Inferior parietal cortex (tissue), 1 donor: ENCODE data around the gene UBC.
A peak's percentile ranks its signal among the peaks of the same experiment; 100 is the strongest.
"Not testable (repeated sequence)": the region's sequence is repeated elsewhere in the genome, so short reads cannot be mapped to it uniquely, and the experiment has no call there.

Experiments
- DNase-seq: peaks from one replicate; pipeline ENCODE4 v3.0.0-alpha.2; 2016; ENCODE audit errors: extremely low spot score

The UBC gene

DNA sequence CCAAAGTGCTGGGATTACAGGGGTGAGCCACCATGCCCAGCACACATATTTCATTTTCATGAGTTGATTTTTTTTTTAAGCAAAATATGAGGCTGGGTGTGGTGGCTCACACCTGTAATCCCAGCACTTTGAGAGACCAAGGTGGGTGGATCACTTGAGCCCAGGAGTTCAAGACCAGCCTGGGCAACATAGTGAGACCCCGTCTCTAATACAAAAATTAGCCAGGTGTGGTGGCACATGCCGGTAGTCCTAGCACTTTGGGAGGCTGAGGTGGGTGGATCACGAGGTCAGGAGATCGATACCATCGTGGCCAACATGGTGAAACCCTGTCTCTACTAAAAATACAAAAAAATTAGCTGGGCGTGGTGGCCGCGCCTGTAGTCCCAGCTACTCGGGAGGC, 17.1 kb upstream of the UBC start:
- not testable (repeated sequence) for DNase-seq

DNA sequence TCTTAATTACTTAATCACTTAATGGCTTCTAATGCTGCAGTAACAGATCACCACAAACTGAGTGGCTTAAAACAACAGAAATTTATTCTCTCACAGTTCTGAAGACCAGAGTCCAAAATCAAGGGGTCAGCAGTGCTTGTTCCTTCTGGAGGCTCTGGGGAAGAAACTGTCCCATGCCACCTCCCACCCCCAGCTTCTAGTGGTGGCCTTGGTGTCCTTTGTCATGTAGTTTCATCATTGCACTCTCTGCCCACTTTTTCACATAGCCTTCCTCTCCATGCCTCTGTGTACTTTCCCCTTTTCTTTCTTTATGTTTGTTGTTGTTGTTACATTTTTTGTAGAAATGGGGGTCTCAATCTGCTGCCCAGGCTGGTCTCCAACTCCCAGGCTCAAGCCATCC, 16.1 kb upstream of the UBC start:
- DNase-seq = no peak

DNA sequence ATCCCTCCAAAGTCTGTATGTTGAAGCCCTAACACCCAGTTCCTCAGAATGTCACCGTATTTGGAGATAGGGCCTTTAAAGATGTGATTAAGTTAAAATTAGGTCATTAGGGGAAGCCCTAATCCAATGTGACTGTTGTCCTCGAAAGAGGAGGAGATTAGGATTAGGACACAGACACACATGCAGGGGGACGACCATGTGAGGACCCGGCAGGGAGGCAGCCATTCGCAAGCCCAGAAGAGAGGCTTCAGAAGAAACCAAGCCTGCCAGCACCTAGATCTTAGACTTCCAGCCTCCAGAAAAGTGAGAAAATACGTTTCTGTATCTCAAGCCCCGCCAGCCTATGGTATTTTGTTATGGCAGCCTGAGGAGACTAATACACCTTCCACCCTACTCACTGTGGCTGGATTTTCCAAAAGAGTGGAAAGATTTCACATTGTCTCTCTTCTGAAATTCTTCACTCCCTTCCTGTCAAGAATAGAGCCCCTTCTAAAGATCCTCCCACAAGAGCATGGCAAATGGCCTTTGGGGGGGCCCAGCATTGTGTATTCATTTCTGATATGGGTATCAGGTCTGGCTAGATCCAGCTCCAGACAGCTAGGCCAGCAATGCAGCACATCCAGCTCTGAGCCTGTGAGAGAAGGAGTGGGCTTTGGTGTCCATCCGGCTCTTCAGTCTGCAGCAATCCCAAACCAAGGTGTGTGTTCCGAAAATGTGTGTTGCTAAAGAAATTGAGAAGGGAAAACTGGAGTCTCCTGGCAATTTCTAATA, 15.4 kb upstream of the UBC start:
- no peak for DNase-seq

DNA sequence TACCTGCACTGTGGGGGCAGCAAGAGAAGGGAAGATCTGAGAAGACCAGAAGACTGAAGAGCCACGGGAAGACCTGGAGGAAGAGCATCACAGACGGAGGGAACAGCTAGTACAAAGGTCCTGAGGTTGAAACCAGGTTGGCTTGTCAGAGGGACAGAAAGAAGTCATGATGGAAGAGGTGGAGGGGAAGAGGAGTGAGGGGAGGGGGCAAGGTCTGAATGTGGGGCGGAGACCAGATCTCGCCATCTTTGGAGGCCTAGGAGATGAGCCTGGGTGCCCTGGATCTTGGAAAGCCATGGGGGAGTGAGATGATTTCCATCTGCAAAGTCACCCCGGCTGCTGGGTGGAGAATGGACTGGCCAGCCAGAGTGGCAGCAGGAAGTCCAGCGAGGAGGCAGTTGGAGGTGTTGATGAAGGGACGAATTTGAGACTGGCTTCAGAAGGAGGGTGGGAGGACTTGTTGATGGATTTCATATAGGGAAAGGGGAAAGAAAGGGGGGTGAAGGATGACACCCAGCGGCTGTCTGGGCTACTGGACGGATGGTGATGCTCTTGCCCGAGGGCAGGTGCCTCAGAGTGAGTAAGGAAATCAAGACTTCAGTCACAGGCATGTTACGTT, 14.6 kb upstream of the UBC start:
- no peak for DNase-seq

DNA sequence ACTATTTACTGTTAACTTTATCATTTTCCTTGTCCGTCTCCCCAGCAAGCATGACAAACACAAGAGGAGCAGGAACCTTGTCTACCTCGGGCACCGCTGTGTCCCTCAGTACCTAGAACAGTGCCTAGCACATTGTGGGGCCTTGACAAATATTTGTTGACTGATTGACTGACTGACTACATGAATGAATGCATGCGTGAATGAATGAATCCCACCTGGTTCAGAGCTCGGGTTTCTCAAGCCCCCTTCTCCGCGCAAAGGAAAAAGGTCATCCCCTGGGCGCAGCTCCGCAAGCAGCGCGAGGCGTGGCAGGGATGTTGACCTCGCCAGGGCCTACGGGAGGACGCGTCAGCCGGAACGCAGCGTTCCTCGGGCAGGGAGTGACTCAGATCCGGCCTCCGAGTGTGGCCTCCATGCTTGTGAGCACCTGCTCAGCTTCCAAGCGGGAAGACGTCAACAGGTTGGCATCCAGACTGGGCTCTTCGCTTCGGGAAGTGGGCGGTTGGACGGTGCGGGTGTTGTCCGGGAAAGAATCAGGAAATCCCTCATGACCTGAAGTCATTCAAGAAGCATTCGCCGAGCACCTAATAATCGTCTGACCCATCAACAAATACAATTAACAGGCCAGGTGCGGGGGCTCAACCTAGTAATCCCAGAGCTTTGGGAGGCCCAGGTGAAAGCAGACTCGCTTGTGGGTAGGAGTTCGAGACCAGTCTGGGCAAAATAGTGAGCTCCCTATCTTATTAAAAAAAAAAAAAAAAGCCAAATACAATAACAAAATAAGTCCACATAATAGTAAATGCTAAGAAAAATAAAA, 13.9 kb upstream of the UBC start:
- DNase-seq = no peak

DNA sequence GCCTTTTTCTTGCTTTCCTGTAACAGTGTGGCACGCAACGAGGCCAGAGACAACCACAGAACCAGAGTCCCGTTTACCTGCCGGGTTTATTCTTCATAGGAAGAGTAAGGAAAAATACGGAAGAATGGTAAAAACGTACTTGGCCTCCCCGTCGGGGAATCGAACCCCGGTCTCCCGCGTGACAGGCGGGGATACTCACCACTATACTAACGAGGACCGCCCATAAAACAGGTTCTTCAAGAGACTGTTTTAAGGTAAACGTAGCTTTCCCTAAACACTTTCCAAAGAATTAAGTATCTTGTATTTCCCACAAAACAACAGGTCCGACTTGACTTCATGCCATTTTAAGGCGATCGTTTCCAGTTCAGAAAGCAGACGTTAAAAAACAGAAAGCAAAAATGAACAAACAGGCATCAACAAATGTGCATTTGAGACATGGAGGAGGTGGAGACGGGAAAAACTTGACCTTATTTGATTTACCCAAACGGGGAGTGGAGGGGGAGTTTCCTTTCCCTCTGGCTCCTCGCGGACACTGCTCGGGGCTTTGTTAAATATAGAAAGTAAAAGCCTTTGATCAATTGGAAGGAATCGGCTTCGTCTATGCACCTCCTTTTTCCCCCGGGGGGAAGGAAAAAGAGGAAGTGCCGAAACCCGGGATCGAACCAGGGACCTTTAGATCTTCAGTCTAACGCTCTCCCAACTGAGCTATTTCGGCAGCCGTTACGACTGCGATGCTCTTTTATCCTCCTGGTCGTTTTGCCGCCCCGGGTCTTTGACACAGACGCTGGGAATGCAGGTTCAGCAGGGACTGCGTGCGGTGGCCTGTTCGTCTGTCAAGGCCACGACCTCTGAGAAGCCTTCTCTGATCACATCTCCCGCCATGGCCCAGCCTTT, 13.0 kb upstream of the UBC start:
- DNase-seq = peak; percentile 97

DNA sequence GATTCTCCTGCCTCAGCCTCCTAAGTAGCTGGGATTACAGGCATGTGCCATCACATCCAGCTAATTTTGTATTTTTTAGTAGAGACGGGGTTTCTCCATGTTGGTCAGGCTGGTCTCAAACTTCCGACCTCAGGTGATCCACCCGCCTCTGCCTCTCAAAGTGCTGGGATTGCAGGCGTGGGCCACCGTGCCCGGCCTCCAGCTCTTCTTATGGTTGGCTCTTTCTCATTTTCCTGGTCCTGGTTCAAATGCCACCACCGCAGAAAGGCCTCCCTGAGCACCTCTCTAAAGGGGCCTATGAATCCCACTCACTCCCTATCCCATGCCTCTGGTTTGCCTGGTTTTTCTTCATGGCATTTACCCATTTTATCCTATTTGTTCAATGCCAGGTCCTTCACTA, 11.3 kb upstream of the UBC start:
- DNase-seq = not testable (repeated sequence)

DNA sequence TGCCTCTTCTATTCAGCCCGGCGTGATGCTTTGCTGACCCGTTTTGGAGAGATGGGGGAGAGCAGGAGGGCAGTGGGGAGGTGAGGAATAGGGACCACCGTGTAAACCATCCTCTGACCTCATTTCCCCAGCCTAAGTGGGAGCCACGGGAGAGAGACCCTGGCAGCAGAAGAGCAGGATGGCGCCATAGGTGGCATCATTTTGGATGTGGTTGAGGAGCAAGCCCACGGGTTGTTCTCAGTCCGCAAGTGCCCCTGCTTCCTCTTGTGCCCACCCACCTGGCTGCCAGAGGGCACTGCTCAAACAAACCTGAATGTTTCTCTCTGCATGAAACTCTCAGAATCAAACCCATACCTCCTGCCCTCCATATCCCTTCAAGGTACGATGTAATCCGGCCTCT, 10.7 kb upstream of the UBC start:
- DNase-seq = no peak

DNA sequence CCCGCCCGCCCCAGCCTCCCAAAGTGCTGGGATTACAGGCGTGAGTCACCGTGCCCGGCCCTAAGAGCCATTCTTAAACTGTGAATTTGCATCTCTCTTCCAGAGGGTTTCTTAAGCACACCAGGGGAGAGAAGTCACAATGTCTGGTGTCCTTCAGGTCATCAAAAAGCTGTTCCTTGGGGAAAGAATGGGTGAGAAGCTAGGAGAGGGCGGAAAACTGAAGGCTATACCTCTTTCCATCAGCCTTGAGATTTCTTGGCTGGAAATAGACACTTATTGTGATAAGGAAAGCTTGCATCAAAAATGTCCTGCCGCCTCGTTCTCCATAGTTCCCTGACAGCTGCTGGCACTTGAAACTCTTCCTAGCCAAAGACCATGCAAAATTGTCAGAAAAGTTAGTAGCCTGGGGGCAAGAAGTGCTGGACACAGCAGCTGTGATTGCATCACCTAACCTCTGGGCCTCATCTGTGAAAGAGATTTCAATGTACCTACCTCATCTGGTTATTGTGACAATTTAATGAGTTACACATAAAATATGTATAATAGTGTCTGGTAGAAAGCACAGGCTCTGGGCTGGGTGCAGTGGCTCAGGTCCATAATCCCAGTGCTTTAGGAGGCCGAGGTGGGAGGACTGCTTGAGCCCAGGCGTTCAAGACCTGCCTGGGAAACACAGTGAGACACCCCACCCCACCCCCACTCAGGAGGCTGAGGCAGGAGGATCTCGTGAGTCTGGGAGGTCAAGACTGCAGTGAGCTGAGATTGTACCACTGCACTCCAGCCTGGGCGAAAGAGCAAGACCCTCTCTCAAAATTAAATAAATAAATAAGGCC, 9.7 kb upstream of the UBC start:
- DNase-seq = no peak

DNA sequence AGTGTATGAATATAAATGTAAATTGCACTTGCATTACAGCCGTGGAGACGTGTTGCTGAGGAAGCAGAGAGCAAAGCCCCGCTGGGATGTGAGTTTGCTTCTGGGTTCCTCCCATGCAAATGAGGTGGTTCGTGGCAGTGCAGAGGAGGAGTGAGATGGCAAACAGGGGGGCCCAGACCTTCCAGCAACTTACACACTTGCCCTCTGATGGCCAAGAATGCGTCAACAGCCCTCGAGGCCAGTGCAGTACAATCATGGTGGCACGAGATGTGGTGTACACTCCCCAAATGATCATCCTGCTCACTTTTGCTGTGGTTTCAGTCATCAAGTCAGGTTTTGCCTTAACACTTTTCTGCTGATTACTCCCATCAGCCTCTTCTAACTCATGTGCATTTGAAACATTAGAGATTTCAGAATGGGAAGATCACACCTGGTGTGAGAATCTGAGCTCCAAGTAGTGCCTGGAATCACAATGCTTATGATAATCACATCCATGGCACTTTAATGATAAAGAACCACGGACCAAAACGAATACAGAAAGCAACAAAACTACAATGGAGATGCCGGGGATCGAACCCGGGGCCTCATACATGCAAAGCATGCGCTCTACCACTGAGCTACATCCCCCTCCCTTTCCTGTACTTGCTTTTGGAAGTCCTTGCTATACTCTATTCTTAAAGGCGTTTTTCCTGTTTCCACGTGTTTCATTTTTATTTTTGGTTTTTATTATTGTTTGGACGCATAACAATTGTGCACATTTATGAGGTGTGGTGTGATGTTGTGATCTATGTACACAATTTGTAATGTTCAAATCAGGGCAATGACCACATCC, 7.0 kb upstream of the UBC start:
- peak; percentile 84 for DNase-seq

DNA sequence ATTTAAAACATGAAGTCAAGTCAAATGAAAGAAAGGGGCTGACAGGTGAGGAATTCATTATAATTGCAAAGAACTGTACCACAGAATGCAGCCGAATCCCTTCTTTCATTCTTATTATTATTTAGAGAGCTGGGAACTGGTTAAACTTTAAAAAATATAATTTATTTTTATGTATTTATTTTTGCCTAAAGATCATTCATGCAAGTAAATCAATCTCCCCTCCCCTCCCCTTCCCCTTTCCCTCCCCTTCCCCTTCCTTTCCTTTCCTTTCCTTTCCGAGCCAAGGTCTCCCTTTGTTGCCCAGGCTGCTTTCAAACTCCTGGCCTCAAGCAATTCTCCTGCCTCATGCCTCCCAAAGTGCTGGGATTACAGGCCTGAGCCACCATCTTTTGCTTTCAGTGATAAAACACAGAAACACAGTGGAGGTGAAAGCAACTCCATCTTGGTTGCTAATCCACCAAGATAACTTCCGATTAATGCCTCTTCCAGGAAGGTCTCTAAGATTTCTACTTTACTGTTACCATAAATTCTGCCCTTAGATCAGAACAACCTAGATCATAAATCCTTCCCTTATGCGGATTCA, 6.0 kb upstream of the UBC start:
- DNase-seq = no peak

DNA sequence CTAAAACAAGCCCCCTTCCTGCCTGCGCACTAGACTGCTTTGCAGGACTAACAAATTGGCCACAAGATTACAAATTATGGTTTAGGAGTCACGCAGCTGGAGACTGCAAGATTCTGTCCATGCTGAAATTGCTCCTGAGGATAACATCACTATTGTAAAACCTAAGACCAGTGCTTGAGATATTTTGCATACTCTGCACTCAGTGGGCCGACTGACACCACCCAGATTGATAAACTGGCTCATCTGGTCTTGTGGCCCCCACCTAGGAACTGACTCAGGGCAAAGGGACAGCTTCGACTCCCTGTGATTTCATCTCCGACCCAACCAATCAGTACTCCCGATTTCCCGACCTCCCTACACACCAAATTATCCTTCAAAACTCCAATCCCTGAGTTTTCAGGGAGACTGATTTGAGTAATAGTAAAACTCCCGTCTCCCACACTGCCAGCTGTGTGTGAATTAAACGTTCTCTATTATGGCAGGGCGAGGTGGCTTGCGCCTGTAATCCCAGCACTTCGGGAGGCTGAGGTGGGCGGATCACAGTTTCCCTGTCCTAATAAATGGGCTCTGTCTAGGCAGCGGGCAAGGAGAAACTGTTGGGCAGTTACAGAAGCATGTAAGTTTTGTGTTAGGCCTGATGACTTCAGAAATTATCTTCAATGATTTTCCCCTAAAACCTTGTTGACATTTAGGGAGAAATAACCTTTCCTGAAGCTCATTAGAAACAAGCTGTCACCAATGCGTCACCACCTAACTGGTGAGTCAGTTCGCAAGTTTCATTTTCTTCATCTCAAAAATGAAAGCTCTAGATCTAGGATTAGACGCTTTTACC, 5.3 kb upstream of the UBC start:
- no peak for DNase-seq

DNA sequence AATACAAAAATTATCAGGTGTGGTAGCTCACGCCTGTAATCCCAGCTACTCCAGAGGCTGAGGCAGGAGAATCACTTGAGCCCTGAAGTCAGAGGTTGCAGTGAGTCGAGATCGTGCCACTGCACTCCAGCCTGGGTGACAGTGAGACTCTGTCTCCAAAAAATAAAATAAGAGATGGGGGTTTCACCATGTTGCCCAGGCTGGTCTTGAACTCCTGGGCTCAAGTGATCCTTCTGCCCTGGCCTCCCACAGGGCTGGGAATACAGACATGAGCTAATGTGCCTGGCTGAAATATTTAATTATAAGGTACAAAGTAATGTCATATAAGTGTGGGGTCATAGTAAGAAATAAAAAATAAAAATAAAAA, 4.2 kb upstream of the UBC start:
- DNase-seq = not testable (repeated sequence)

DNA sequence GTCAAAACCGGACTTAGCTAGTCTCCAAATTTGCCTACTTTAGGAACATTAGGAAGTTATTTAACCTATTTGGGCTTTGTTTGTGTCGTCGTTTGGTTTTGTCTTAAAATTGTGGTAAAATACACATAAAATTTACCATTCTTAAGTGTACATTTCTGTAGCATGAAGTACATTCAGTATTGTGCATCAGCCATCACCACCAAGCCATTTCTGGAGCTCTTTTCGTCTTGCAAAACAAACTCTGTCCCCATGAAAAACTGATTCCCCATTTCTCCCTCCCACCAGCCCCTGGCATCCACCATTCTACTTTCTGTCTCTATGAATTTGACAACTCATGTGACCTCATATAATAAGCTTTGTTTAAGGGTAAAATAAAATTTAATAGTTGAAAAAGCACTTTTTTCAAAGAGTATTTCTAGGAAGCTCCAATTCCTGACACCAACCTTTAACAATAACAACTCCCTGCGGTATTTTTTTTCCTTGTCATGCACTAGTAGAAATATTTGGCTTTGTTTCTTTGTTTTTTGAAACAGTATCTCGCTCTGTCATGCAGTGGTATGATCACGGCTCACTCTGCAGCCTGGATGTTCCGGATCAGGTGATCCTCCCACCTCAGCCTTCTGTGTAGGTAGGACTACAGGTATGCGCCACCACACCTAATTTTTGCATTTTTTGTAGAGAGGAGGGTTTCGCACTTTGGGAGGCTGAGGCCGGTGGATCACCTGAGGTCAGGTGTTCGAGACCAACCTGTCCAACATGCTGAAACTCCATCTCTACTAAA, 3.6 kb upstream of the UBC start:
- DNase-seq = no peak

DNA sequence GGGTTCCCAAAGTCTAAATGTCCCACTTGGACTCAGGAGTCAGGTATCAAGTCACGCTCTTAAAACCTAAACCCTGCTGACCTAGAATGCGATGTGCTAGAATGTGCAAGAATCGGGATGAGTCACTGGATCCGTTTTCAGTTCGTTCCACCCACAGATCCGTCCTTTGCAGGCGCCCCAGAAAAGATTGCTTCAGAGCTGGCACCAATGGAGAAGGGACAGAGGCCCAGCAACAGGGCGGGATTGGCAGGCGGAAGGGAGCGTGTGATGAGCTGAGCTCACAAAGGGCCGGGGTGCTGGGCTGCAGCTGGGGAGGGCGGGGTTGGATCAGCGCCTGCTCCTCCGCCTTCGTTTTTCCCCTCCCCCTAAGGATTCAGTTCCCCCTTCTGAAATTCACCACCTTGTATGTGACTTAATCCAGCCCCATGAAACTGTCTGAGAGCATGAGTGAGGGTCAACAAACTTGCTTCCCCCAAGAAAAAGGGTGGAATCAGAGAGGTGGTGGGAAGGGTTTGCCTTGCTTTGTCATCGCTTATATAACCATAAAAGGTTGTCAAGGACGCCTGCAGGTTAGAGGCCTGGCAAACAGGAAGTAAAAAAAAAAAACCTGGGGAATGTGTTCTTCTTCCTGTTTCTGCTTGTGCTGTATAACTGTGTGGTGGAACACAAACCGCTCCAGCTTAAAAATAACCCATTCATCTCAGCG, 2.8 kb upstream of the UBC start:
- DNase-seq = peak; percentile 99

DNA sequence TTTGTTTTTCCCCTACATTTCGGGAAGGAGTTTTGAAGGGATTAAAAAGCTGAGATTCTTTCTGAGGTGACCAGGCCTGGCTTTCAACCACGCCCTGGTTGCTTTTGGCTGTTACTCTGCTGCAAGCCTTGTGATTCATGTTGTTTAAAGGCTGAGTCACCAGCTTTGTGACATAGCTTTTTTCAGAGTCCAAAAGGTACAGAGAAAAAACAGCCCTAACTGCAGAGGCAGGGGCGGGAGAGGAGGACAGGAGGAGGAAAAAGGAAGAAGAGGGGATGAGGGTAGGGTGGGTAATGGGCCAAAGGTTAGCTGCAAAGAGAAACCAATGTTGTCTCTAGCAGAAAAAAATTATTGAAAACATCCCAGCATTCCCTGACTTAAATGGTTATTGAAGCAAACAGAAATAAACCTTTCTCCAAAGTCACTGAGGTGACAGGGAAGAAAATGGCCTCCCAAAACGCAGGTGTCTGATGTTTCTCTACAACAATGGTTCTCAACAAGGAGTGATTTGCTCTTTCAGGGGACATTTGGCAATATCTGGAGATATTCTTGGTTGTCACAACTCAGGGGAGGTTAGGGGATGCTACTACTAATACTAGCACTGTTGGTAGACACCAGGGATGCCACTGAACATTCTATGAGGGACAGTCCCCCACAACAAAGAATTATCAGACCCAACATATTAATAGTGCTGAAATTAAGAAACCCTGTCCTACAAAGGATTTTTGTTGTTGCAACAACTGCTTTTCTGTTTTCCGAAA, 2.1 kb upstream of the UBC start:
- peak; percentile 87 for DNase-seq
